Subcutaneous abdominal adipose tissue (tissue), 5 donors: ENCODE measurements around the gene SDF4.

Experiments used
- H3K27ac ChIP-seq: one replicate; pipeline ENCODE4 v1.7.0; 2013; ENCODE audit warnings: low read depth, mild to moderate bottlenecking, inconsistent platforms, low read length, moderate library complexity
- H3K27me3 ChIP-seq, 5 donors: one replicate each; pipeline ENCODE4 v1.7.0; 2013; ENCODE audit warnings: low read length in 5 of 5, inconsistent platforms in 1 of 5; ENCODE audit not compliant: control insufficient read depth in 5 of 5, insufficient read depth in 4 of 5
- H3K36me3 ChIP-seq, 5 donors: one replicate each; pipeline ENCODE4 v1.7.0; 2013; ENCODE audit warnings: low read length in 5 of 5; ENCODE audit not compliant: control insufficient read depth in 5 of 5, insufficient read depth in 5 of 5
- H3K4me1 ChIP-seq, 5 donors: one replicate each; pipeline ENCODE4 v1.7.0; 2013; ENCODE audit warnings: low read length in 5 of 5, mild to moderate bottlenecking in 3 of 5, moderate library complexity in 1 of 5; ENCODE audit not compliant: control insufficient read depth in 5 of 5, insufficient read depth in 5 of 5
- H3K4me3 ChIP-seq, 5 donors: one replicate each; pipeline ENCODE4 v1.7.0; 2013; ENCODE audit warnings: low read length in 5 of 5, low read depth in 1 of 5
- H3K9ac ChIP-seq, 5 donors: one replicate each; pipeline ENCODE4 v1.7.0; 2013; ENCODE audit warnings: low read length in 5 of 5, mild to moderate bottlenecking in 4 of 5, moderate library complexity in 3 of 5
- H3K9me3 ChIP-seq, 5 donors: one replicate each; pipeline ENCODE4 v1.7.0; 2013; ENCODE audit warnings: low read length in 5 of 5; ENCODE audit not compliant: control insufficient read depth in 5 of 5
- donor health status: healthy.
- donor health status: healthy.
- donor health status: healthy.
- donor health status: healthy.
- donor health status: healthy.

SDF4 gene

DNA sequence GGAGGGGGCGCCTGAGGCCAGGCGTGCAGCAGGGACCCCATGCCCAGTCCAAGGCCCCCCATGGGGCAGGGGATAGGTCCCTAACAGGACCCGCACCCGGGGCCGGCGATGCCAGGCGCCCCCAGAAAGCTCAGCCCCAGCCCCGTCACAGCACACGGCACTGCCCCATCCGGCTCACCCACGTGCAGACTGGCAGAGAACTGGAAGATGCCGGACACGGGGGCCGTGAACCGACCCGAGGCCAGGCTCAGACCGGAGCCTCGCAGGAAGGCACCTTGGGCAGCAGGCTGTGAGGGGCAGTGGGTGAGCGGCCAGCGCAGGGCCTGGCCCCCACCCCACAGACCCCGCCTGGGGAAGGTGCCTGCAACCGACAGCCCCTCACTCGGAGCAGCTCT, 11.5 kb upstream of the SDF4 start:
- peaks cover 0 to 12% (median 0%) of the 10 kb centered on the region in 5 donors for H3K4me1 ChIP-seq
- H3K4me3 ChIP-seq: no peak overlapping the region
- no peak overlapping the region for H3K27ac ChIP-seq
- H3K9me3 ChIP-seq: no peaks in the 10 kb centered on the region
- no peak overlapping the region for H3K9ac ChIP-seq
- peaks cover 41 to 56% (median 46%) of the 10 kb centered on the region in 5 donors for H3K27me3 ChIP-seq
- H3K36me3 ChIP-seq: no peaks in the 10 kb centered on the region

GRCh38 chr1:1242461-1243265, 10.9 kb upstream of the SDF4 start:
- H3K27me3 ChIP-seq: peaks cover 44 to 57% (median 47%) of the 10 kb centered on the region in 5 donors

DNA sequence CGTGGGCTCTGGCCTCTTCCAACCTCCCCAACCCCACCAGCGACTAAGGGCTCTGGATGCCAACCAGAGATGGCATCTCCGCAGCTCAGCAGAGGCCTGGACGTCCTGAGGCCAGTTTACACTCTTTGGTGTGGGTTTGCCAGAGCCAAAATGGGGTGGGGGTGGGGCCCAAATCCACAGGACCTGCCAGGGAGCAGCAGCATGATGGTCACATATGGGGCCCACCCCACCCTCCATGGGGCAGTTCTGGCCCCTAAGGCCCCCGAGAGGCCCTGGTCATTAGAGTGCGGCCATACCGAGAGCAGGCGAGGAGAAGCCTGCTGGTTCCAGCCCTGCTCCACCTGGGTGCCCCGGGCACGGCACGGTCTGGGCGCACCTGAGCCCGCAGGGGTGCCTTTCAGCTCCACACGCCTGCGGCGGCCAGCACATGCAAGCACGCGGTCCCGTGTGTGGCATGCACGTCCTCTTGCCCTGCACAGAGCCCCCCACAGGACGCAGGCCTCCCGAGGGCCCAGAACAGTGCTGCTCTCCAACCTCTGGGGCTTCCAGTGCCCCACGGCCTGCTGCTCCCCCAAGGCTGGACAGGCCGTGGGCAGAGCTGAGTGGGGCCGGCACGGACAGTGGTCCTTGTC, 9.9 kb upstream of the SDF4 start:
- no peaks in the 10 kb centered on the region for H3K36me3 ChIP-seq

More at GRCh38 chr1:1242461-1243265, 10.9 kb upstream of the SDF4 start:
- Histone ChIP-seq H3K4me3 (no peak overlapping the region), H3K9ac (no peak overlapping the region), H3K27ac (no peak overlapping the region), H3K4me1 (peaks cover 0 to 12% (median 0%) of the 10 kb centered on the region in 5 donors), H3K9me3 (no peaks in the 10 kb centered on the region), H3K36me3 (no peaks in the 10 kb centered on the region)

DNA sequence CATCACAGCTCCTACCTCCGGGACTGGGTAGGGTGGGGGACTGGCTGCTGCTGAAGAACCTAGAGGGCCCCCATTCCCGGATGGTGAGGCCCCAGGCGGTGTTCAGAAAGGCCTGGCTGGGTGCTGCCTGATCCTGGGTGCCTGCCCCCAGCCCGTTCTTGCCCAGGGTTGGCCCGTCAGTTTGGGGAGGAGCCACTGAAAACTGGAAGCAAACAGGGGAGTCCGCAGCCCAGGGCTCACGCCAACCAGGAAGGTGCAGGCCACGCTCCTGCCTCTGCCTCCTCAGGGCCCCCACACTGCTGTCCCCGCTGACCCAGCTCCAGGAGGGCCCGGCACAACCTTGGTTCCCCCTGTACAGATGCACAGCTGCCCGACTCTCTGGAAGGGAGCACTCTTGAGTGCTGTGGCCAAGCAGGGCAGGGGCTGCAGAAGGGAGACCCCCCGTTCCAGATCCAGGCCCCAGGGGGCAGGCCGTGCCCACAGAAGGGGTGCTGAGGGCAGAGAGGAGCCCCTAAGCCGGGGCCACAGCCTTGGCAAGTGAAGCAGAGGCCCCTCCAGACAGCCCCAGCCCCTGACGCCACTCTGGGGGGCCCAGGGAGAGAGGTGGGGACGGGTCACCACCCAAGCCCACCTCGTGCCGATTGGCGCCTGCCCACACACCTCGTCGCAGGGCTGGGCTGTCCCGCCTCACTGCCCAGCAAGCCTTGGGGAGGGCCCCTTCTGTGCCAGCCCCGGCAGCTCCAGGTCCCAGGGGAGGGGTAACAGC, 9.2 kb upstream of the SDF4 start:
- Histone ChIP-seq H3K27ac (no peak overlapping the region), H3K4me1 (peaks cover 0 to 12% (median 10%) of the 10 kb centered on the region in 5 donors), H3K27me3 (peaks cover 37 to 59% (median 42%) of the 10 kb centered on the region in 5 donors), H3K4me3 (no peak overlapping the region), H3K9ac (no peak overlapping the region), H3K9me3 (no peaks in the 10 kb centered on the region), H3K36me3 (no peaks in the 10 kb centered on the region)

More for the DNA sequence above, 9.9 kb upstream of the SDF4 start:
- no peaks in the 10 kb centered on the region for H3K9me3 ChIP-seq
- H3K9ac ChIP-seq: no peak overlapping the region
- peaks cover 0 to 16% (median 9%) of the 10 kb centered on the region in 5 donors for H3K4me1 ChIP-seq
- H3K27ac ChIP-seq: no peak overlapping the region
- no peak overlapping the region for H3K4me3 ChIP-seq
- H3K27me3 ChIP-seq: peaks cover 40 to 58% (median 47%) of the 10 kb centered on the region in 5 donors

DNA sequence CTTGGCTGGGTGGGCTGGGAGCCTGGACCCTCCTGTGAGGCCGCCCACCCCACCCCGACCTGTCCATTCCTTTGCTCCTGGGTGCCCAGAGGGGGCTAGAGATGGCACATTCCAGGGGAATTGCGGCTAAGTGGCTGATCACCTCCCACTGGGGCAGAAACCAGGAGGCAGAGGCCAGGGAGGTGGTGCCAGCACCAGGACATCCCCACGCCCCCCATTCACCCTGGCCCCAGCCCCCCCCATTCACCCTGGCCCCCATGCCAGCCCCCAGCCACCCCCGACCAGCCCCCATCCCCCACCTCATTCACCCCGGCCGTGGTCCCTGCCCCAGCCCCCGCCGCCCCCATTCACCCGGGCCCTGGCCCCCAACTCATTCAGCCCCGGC, 8.5 kb upstream of the SDF4 start:
- H3K4me3 ChIP-seq: no peak overlapping the region
- H3K9me3 ChIP-seq: no peaks in the 10 kb centered on the region
- H3K27me3 ChIP-seq: peaks cover 31 to 52% (median 36%) of the 10 kb centered on the region in 5 donors
- no peak overlapping the region for H3K9ac ChIP-seq
- H3K4me1 ChIP-seq: peaks cover 0 to 12% (median 10%) of the 10 kb centered on the region in 5 donors
- no peak overlapping the region for H3K27ac ChIP-seq
- H3K36me3 ChIP-seq: peaks cover 0 to under 1% (median 0%) of the 10 kb centered on the region in 5 donors

DNA sequence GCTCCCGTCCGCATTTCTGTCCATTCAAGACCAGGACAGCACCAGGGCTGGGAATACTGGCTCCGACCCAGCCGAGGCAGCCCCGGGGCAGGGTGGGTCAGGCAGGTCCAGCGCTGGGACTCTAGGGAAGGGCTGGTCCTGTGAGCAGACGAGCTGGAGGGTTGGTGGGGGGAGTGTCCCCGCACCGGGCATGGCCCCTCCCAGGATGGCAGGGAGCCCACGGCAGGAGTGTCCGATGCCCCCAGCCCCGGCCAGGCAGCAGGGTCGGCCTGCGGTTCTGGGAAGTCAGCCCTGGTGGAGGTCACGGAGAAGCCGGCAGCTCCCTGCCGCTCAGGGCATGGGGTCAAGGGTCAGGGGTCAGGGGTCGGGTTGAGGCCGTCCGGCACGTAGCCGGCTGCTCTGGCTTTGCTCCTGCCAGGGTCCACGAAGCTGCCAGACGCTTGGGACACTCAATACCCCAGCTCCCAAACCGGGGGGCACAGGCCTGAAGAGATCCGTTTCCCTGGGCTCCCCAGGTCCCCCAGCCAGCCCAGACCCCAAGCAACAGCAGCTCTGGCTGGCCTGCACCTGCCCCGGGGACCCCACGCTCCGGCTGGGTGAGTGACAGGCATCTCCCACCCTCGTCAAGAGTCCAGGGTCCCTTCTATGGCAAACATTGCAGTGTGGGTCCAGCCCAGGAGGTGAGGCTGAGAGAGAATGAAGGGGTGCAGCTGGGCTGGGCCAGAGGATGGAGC, 8.0 kb upstream of the SDF4 start:
- H3K27me3 ChIP-seq: peaks cover 30 to 51% (median 36%) of the 10 kb centered on the region in 5 donors

GRCh38 chr1:1239227-1239613, 7.4 kb upstream of the SDF4 start:
- H3K27me3 ChIP-seq: peaks cover 30 to 51% (median 36%) of the 10 kb centered on the region in 5 donors
- peaks cover 0 to 10% (median 5%) of the 10 kb centered on the region in 5 donors for H3K36me3 ChIP-seq
- peaks cover 0 to 11% (median 9%) of the 10 kb centered on the region in 5 donors for H3K4me1 ChIP-seq
- no peak overlapping the region for H3K27ac ChIP-seq
- no peaks in the 10 kb centered on the region for H3K9me3 ChIP-seq
- no peak overlapping the region for H3K9ac ChIP-seq
- no peak overlapping the region for H3K4me3 ChIP-seq

More for the DNA sequence above, 8.0 kb upstream of the SDF4 start:
- no peak overlapping the region for H3K9ac ChIP-seq
- H3K4me3 ChIP-seq: no peak overlapping the region
- peaks cover 0 to 12% (median 10%) of the 10 kb centered on the region in 5 donors for H3K4me1 ChIP-seq
- H3K27ac ChIP-seq: no peak overlapping the region
- H3K9me3 ChIP-seq: no peaks in the 10 kb centered on the region
- peaks cover 0 to 5% (median 0%) of the 10 kb centered on the region in 5 donors for H3K36me3 ChIP-seq

- H3K36me3 ChIP-seq: peaks cover 0 to 14% (median 7%) of the 10 kb centered on the region in 5 donors
- H3K27me3 ChIP-seq: peaks cover 30 to 47% (median 36%) of the 10 kb centered on the region in 5 donors
- no peak overlapping the region for H3K9ac ChIP-seq
- H3K27ac ChIP-seq: no peak overlapping the region
- no peaks in the 10 kb centered on the region for H3K9me3 ChIP-seq
- H3K4me1 ChIP-seq: peaks cover 0 to 14% (median 5%) of the 10 kb centered on the region in 5 donors
- H3K4me3 ChIP-seq: no peak overlapping the region
Measured at GRCh38 chr1:1238702-1239178, 6.9 kb upstream of the SDF4 start.
